HG02870 (cell line): Measurements from ENCODE around the gene HRH3.

Source experiments
- ATAC-seq: cut with Tn5 transposase; IDR thresholded peaks from one replicate; pipeline ENCODE4 v1.9.1; 2021; ENCODE audit warnings: mild to moderate bottlenecking, moderate library complexity; ENCODE audit not compliant: unreplicated experiment

The HRH3 gene

GRCh38 chr20:62216636-62217566 lies 3.2 kb downstream of the HRH3 start:
- ATAC-seq: no peak

- ATAC-seq: no peak
These were observed 4.0 kb downstream of the HRH3 start for GRCh38 chr20:62215991-62216635.

- ATAC-seq: no peak
These were observed 4.8 kb downstream of the HRH3 start for GRCh38 chr20:62215020-62215990.

- no peak for ATAC-seq
These were observed 6.0 kb downstream of the HRH3 start for GRCh38 chr20:62214067-62214466.

GRCh38 chr20:62212299-62212698 lies 7.8 kb downstream of the HRH3 start:
- ATAC-seq: no peak

GRCh38 chr20:62211769-62212288 lies 8.2 kb downstream of the HRH3 start:
- ATAC-seq: no peak

GRCh38 chr20:62211216-62211615 lies 8.9 kb downstream of the HRH3 start:
- ATAC-seq: no peak

GRCh38 chr20:62210496-62210855 lies 9.6 kb downstream of the HRH3 start:
- no peak for ATAC-seq

GRCh38 chr20:62209850-62210495 lies 10.1 kb downstream of the HRH3 start:
- no peak for ATAC-seq

GRCh38 chr20:62208795-62209755 lies 11.0 kb downstream of the HRH3 start:
- no peak for ATAC-seq

GRCh38 chr20:62208061-62208794 lies 11.8 kb downstream of the HRH3 start:
- no peak for ATAC-seq

GRCh38 chr20:62206388-62206775 lies 13.7 kb downstream of the HRH3 start:
- no peak for ATAC-seq

- no peak for ATAC-seq
These were observed 14.3 kb downstream of the HRH3 start for GRCh38 chr20:62205618-62206387.

GRCh38 chr20:62203378-62204030 lies 16.6 kb downstream of the HRH3 start:
- no peak for ATAC-seq

- ATAC-seq: no peak
These were observed 17.3 kb downstream of the HRH3 start for GRCh38 chr20:62202676-62203377.

- no peak for ATAC-seq
These were observed 18.0 kb downstream of the HRH3 start for GRCh38 chr20:62202083-62202395.
